IPS-NIHi7 (cell line): ENCODE measurements around the gene THADA.

Experiments
- DNase-seq: peaks from one replicate; pipeline ENCODE4 v3.0.0; 2012; ENCODE audit warnings: mixed read lengths; ENCODE audit errors: extremely low spot score

THADA gene

GRCh38 chr2:43276962-43277391 lies 318.9 kb downstream of the THADA start:
- DNase-seq, result no peak

- no peak for DNase-seq
Observed at GRCh38 chr2:43276266-43276941, 319.4 kb downstream of the THADA start.

- no peak for DNase-seq
Observed at GRCh38 chr2:43274721-43275120, 321.1 kb downstream of the THADA start.

DNA sequence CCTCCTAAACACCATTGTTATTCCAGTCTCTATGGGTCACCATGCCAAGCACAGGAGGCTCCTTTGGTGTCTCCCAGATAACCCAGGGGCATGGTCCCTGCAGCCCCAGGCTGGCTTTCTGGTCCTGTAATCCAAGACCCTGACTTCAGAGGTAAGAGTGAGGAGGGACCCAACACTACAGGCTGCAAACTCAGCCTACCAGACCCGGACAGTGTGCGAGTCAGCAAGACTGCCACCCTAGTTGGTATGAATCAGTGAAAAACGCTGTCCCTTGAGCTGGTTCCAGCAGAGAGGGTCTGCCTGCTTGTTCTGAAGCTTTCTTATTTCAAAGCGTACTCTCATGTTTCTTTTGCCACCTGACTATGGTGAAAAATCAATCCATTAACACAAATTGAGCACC lies 321.8 kb downstream of the THADA start:
- no peak for DNase-seq

GRCh38 chr2:43273529-43273928 lies 322.3 kb downstream of the THADA start:
- no peak for DNase-seq

- no peak for DNase-seq
Observed at GRCh38 chr2:43270930-43271615, 324.8 kb downstream of the THADA start.

DNA sequence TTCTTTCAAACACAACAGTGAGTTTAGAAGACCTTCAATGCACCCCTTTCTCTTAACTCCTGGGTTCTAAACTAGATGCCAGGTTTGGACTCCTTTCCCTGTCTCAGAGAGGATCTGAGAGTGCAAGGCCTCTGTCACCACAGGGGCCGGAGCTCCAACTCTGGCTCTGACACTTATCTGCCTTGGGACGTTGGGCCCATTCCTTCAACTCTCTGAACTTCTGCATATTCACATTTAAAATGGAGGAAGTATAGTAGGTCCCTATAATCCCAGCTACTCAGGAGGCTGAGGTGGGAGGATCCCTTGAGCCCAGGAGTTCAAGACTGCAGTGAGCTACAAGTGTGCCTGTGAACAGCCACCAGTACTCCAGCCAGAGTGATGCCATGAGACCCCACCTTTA lies 325.4 kb downstream of the THADA start:
- no peak for DNase-seq

GRCh38 chr2:43269706-43270105 lies 326.1 kb downstream of the THADA start:
- DNase-seq, result no peak

GRCh38 chr2:43269074-43269572 lies 326.7 kb downstream of the THADA start:
- DNase-seq, result no peak

- no peak for DNase-seq
Observed at GRCh38 chr2:43268066-43268953, 327.5 kb downstream of the THADA start.

DNA sequence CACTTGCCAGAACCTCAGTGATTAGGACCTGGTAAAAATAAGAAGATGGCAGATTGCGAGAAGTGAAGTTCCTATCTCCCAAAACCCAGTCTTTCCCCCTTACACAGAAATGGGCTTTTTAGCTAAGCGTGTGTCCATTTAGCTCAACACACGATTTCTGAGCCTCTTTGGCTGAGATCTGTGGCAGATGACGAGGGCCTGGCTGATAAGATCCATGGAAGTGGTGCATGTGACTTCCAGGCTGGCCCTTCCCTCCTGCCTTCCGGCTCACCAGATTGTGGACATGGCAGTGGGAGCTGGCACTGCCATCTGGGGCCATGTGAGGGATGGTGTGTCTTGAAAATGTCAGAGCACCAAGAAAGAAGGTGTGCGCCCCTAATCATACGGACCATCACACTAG lies 328.5 kb downstream of the THADA start:
- no peak for DNase-seq

GRCh38 chr2:43266711-43267111 lies 329.1 kb downstream of the THADA start:
- DNase-seq, result no peak

GRCh38 chr2:43265421-43265820 lies 330.4 kb downstream of the THADA start:
- no peak for DNase-seq

DNA sequence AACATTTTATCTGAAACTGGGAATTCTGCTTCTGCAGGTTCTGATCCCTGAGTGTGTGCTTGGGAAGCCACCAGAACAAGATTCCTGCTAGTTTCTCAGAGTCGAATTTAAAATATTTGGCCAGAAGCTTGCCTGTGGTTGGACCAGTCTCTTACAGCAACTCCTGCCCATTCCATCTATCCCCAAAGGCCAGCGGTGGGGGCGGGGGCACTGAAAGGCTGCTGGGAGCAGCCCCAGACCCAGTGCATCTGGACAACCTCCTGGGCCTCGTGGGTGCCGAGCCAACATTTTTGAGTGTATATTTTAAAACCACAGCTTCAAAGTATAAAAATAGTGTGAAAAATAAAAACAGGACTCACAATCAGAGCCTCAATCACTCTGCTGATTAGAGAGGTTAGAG lies 330.8 kb downstream of the THADA start:
- DNase-seq, result no peak

GRCh38 chr2:43262951-43263350 lies 332.9 kb downstream of the THADA start:
- DNase-seq, result no peak

DNA sequence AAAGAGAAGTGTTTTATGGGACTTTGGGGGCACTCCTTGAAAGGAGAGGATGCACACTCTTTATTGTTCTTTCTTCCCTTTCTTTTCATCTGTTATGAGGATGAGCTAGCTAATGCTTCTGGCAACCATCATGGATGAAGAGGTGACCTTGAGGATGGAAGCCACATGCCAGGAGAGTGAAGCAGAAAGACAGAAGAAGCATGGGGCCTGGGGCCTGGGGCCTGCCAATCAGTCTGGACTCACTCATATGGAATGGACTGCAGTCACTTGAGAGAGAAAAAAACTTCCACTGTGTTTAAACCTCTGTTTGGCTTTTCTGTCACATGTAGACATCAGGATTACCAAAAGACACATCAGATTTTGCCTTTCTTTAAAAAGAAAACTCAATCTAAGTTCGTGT lies 333.6 kb downstream of the THADA start:
- no peak for DNase-seq

GRCh38 chr2:43259512-43259911 lies 336.3 kb downstream of the THADA start:
- no peak for DNase-seq

DNA sequence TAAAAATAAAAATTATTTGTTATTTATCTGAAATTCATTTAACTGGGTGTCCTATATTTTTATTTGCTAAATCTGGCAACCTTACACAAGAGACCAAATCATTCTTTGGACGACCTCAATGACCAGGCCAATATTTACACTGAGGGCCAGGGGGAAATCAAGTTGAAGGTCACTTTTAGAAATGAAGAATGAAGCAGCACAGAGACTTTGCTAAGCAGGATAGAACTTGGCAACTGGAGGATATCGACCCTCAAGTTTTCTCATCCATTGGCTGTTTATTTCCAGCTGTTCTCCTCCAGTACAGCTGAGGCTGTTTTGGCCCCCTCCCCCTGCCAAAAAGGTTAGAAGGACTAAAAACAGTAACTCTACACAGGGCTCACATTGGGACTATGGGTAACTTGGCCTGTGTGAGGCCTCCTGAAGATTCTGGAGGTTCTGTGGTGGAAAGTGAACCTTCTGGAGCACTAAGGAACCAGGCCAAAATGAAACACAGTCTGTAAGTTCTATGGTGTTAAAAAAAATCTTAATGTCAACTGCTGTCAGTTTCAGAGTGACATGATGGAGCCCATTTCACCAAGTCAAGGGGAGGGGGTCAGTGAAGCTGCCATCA lies 337.2 kb downstream of the THADA start:
- no peak for DNase-seq

GRCh38 chr2:43255296-43255910 lies 340.4 kb downstream of the THADA start:
- DNase-seq, result no peak

- no peak for DNase-seq
Observed at GRCh38 chr2:43254331-43254730, 341.5 kb downstream of the THADA start.

DNA sequence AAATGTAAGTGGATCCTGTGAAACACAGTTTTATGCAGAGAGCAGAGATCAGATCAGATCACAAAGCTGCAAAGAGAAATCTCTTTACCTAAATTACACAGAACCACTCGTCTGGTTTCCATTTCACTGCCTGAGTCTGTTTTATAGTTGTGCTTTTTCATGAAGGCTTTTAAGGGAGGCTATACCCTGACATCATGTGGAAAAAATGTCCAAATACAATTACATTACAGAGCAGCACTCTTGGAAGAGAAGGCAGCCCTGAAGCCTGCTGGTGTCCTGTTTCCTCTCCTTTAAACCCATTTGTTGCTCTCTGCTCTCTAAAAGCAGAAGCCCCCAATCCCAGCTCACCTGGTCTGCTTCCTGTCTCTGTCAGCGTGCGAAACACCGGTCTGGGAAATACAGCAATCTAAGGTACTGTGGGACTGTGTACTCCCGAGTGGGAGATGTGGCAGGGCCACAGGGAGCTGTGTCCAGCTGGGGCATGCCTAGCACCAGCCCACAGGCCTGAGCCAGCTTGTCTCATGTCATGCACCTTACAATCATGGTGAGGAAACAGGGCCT lies 344.6 kb downstream of the THADA start:
- no peak for DNase-seq
